Activated CD8-positive, alpha-beta memory T cell treated with anti-CD3 and anti-CD28 coated beads, Interleukin-2, amount 50 U/mL, for 1 hour (primary cell): ENCODE measurements around the gene MPV17L2.

Source experiments
- DNase-seq: peaks from one replicate; pipeline ENCODE4 v3.0.0-alpha.2; 2020; ENCODE audit errors: extremely low read depth

Gene MPV17L2

GRCh38 chr19:18239303-18239702, 46.3 kb downstream of the MPV17L2 start:
- DNase-seq = no peak

DNA sequence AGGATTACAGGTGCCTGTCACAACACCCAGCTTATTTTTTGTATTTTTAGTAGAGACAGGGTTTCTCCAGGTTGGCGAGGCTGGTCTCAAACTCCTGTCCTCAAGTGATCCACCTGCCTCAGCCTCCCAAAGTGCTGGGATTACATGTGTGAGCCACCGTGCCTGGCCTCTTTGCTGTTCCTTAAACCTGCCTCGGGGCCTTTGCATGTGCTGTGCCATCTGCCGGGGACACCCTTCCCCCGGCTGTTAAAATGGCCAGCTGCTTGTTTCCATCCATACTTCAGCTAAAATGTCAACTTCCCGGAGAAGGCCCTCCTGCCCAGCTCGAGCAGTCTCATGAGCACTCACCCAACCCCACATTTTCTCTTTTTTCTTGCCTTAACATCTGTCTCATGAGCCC, 52.3 kb downstream of the MPV17L2 start:
- no peak for DNase-seq
